ENCODE results near the gene DNAH6.

Gene DNAH6

GRCh38 chr2:84556190-84556589 is 39.9 kb downstream of the DNAH6 start:
- H3K79me1 ChIP-seq (ENCODE audit: low read depth, low read length): no peaks in the 10 kb centered on the region
- no peaks in the 10 kb centered on the region for H3K27me3 ChIP-seq (ENCODE audit: control insufficient read depth in 3 of 3, insufficient read depth in 3 of 3, low read depth in 1 of 3, low read length in 3 of 3)
- no peak overlapping the region for H3K14ac ChIP-seq (ENCODE audit: low read length)
- no peak overlapping the region for H3K27ac ChIP-seq (replicated peaks; ENCODE audit: low read length)
- no peak overlapping the region for H3K4me3 ChIP-seq (ENCODE audit: low read length in 2 of 2)
- H4K91ac ChIP-seq (ENCODE audit: low read depth, low read length, poor library complexity): no peak overlapping the region
- H2AFZ ChIP-seq (ENCODE audit: low read length): no peak overlapping the region
- no peak overlapping the region for H2BK120ac ChIP-seq (ENCODE audit: low read depth, low read length)
- H2BK12ac ChIP-seq (ENCODE audit: low read length): no peak overlapping the region
- no peak overlapping the region for H2AK5ac ChIP-seq (ENCODE audit: low read depth, low read length)
- no peaks in the 10 kb centered on the region for H3K4me1 ChIP-seq (ENCODE audit: control insufficient read depth in 2 of 2, insufficient read depth in 1 of 2, low read depth in 1 of 2, low read length in 2 of 2)
- no peak overlapping the region for H4K8ac ChIP-seq (ENCODE audit: low read depth, low read length)
- H3K18ac ChIP-seq (ENCODE audit: low read length): no peak overlapping the region
- H3K4ac ChIP-seq (ENCODE audit: low read length): no peak overlapping the region
- WGBS, 2 donors (ENCODE audit: extremely low coverage in 2 of 2, insufficient read length in 2 of 2, insufficient replicate concordance in 1 of 2): no CpG with 5 or more reads among the region's 3 CpGs
- H2BK5ac ChIP-seq (ENCODE audit: low read length): no peak overlapping the region
- H3K36me3 ChIP-seq (replicated peaks in 1 of 2; ENCODE audit: control insufficient read depth in 2 of 2, insufficient read depth in 2 of 2, low read length in 2 of 2): no peaks in the 10 kb centered on the region
- H3K4me2 ChIP-seq (ENCODE audit: insufficient read depth, low read length, poor library complexity, severe bottlenecking): no peak overlapping the region
- no peak overlapping the region for H3K9ac ChIP-seq (ENCODE audit: low read depth, low read length, poor library complexity)
- no peak for DNase-seq (ENCODE audit: low spot score)
- no peaks in the 10 kb centered on the region for H3K9me3 ChIP-seq (replicated peaks in 1 of 2; ENCODE audit: control insufficient read depth in 2 of 2, insufficient read depth in 1 of 2, low read depth in 1 of 2, low read length in 2 of 2)
- H3K23ac ChIP-seq (ENCODE audit: low read depth, low read length, poor library complexity): no peak overlapping the region
- no peak overlapping the region for H2BK15ac ChIP-seq (ENCODE audit: low read length)

- Histone ChIP-seq H3K79me1 (ENCODE audit: low read depth, low read length) (no peaks in the 10 kb centered on the region), H3K23ac (ENCODE audit: low read depth, low read length, poor library complexity) (no peak overlapping the region), H2AK5ac (ENCODE audit: low read depth, low read length) (no peak overlapping the region), H2AFZ (ENCODE audit: low read length) (no peak overlapping the region), H4K8ac (ENCODE audit: low read depth, low read length) (no peak overlapping the region), H2BK5ac (ENCODE audit: low read length) (no peak overlapping the region), H3K4me2 (ENCODE audit: insufficient read depth, low read length, poor library complexity, severe bottlenecking) (no peak overlapping the region), H2BK15ac (ENCODE audit: low read length) (no peak overlapping the region), H3K9me3 (replicated peaks in 1 of 2; ENCODE audit: control insufficient read depth in 2 of 2, insufficient read depth in 1 of 2, low read depth in 1 of 2, low read length in 2 of 2) (no peaks in the 10 kb centered on the region), H3K9ac (ENCODE audit: low read depth, low read length, poor library complexity) (no peak overlapping the region), H3K36me3 (replicated peaks in 1 of 2; ENCODE audit: control insufficient read depth in 2 of 2, insufficient read depth in 2 of 2, low read length in 2 of 2) (no peaks in the 10 kb centered on the region), H3K27ac (replicated peaks; ENCODE audit: low read length) (no peak overlapping the region), H3K4me1 (ENCODE audit: control insufficient read depth in 2 of 2, insufficient read depth in 1 of 2, low read depth in 1 of 2, low read length in 2 of 2) (no peaks in the 10 kb centered on the region), H3K4ac (ENCODE audit: low read length) (no peak overlapping the region), H3K4me3 (ENCODE audit: low read length in 2 of 2) (no peak overlapping the region), H4K91ac (ENCODE audit: low read depth, low read length, poor library complexity) (no peak overlapping the region), H2BK120ac (ENCODE audit: low read depth, low read length) (no peak overlapping the region), H3K27me3 (ENCODE audit: control insufficient read depth in 3 of 3, insufficient read depth in 3 of 3, low read depth in 1 of 3, low read length in 3 of 3) (no peaks in the 10 kb centered on the region), H3K14ac (ENCODE audit: low read length) (no peak overlapping the region), H2BK12ac (ENCODE audit: low read length) (no peak overlapping the region), H3K18ac (ENCODE audit: low read length) (no peak overlapping the region)
- DNase-seq (ENCODE audit: low spot score): no peak
These were observed 43.5 kb downstream of the DNAH6 start for GRCh38 chr2:84559838-84560237.

- Histone ChIP-seq H2BK5ac (ENCODE audit: low read length) (no peak overlapping the region), H3K4me2 (ENCODE audit: insufficient read depth, low read length, poor library complexity, severe bottlenecking) (no peak overlapping the region), H2AFZ (ENCODE audit: low read length) (no peak overlapping the region), H3K9ac (ENCODE audit: low read depth, low read length, poor library complexity) (no peak overlapping the region), H3K23ac (ENCODE audit: low read depth, low read length, poor library complexity) (no peak overlapping the region), H4K8ac (ENCODE audit: low read depth, low read length) (no peak overlapping the region), H3K27ac (replicated peaks; ENCODE audit: low read length) (no peak overlapping the region), H3K27me3 (ENCODE audit: control insufficient read depth in 3 of 3, insufficient read depth in 3 of 3, low read depth in 1 of 3, low read length in 3 of 3) (no peaks in the 10 kb centered on the region), H3K36me3 (replicated peaks in 1 of 2; ENCODE audit: control insufficient read depth in 2 of 2, insufficient read depth in 2 of 2, low read length in 2 of 2) (no peaks in the 10 kb centered on the region), H3K9me3 (replicated peaks in 1 of 2; ENCODE audit: control insufficient read depth in 2 of 2, insufficient read depth in 1 of 2, low read depth in 1 of 2, low read length in 2 of 2) (no peaks in the 10 kb centered on the region), H3K4me3 (ENCODE audit: low read length in 2 of 2) (no peak overlapping the region), H4K91ac (ENCODE audit: low read depth, low read length, poor library complexity) (no peak overlapping the region), H3K79me1 (ENCODE audit: low read depth, low read length) (no peaks in the 10 kb centered on the region), H2AK5ac (ENCODE audit: low read depth, low read length) (no peak overlapping the region), H3K14ac (ENCODE audit: low read length) (no peak overlapping the region), H2BK120ac (ENCODE audit: low read depth, low read length) (no peak overlapping the region), H2BK15ac (ENCODE audit: low read length) (no peak overlapping the region), H3K4me1 (ENCODE audit: control insufficient read depth in 2 of 2, insufficient read depth in 1 of 2, low read depth in 1 of 2, low read length in 2 of 2) (no peaks in the 10 kb centered on the region), H2BK12ac (ENCODE audit: low read length) (no peak overlapping the region), H3K18ac (ENCODE audit: low read length) (no peak overlapping the region), H3K4ac (ENCODE audit: low read length) (no peak overlapping the region)
- DNase-seq (ENCODE audit: low spot score): no peak
- WGBS, 2 donors (ENCODE audit: extremely low coverage in 2 of 2, insufficient read length in 2 of 2, insufficient replicate concordance in 1 of 2): no CpG with 5 or more reads among the region's 3 CpGs
These were observed 63.4 kb downstream of the DNAH6 start for GRCh38 chr2:84579661-84580060.

- H3K4ac ChIP-seq (ENCODE audit: low read length): no peak overlapping the region
- DNase-seq (ENCODE audit: low spot score): no peak
- H3K18ac ChIP-seq (ENCODE audit: low read length): no peak overlapping the region
- H3K9me3 ChIP-seq (replicated peaks in 1 of 2; ENCODE audit: control insufficient read depth in 2 of 2, insufficient read depth in 1 of 2, low read depth in 1 of 2, low read length in 2 of 2): peaks cover 0 to 7% of the 10 kb centered on the region in 2 donors
- no peaks in the 10 kb centered on the region for H3K4me1 ChIP-seq (ENCODE audit: control insufficient read depth in 2 of 2, insufficient read depth in 1 of 2, low read depth in 1 of 2, low read length in 2 of 2)
- no peak overlapping the region for H4K8ac ChIP-seq (ENCODE audit: low read depth, low read length)
- H3K14ac ChIP-seq (ENCODE audit: low read length): no peak overlapping the region
- H3K23ac ChIP-seq (ENCODE audit: low read depth, low read length, poor library complexity): no peak overlapping the region
- no peaks in the 10 kb centered on the region for H3K79me1 ChIP-seq (ENCODE audit: low read depth, low read length)
- no peak overlapping the region for H2BK12ac ChIP-seq (ENCODE audit: low read length)
- H4K91ac ChIP-seq (ENCODE audit: low read depth, low read length, poor library complexity): no peak overlapping the region
- H3K4me2 ChIP-seq (ENCODE audit: insufficient read depth, low read length, poor library complexity, severe bottlenecking): no peak overlapping the region
- no peak overlapping the region for H2BK5ac ChIP-seq (ENCODE audit: low read length)
- no peak overlapping the region for H3K9ac ChIP-seq (ENCODE audit: low read depth, low read length, poor library complexity)
- no peak overlapping the region for H2BK15ac ChIP-seq (ENCODE audit: low read length)
- H2BK120ac ChIP-seq (ENCODE audit: low read depth, low read length): no peak overlapping the region
- no peaks in the 10 kb centered on the region for H3K36me3 ChIP-seq (replicated peaks in 1 of 2; ENCODE audit: control insufficient read depth in 2 of 2, insufficient read depth in 2 of 2, low read length in 2 of 2)
- H2AFZ ChIP-seq (ENCODE audit: low read length): no peak overlapping the region
- no CpG with 5 or more reads among the region's 4 CpGs for WGBS, 2 donors (ENCODE audit: extremely low coverage in 2 of 2, insufficient read length in 2 of 2, insufficient replicate concordance in 1 of 2)
- no peak overlapping the region for H3K4me3 ChIP-seq (ENCODE audit: low read length in 2 of 2)
- no peaks in the 10 kb centered on the region for H3K27me3 ChIP-seq (ENCODE audit: control insufficient read depth in 3 of 3, insufficient read depth in 3 of 3, low read depth in 1 of 3, low read length in 3 of 3)
- no peak overlapping the region for H2AK5ac ChIP-seq (ENCODE audit: low read depth, low read length)
- H3K27ac ChIP-seq (replicated peaks; ENCODE audit: low read length): no peak overlapping the region
These were observed 87.6 kb downstream of the DNAH6 start for GRCh38 chr2:84603911-84604310.

All from neuronal stem cell (in vitro differentiated cells).